Omental fat pad (tissue), 4 donors: ENCODE results near the gene TRIM40. TPM values are rescaled to one million over a fixed set of nuclear protein-coding genes. Genes with fewer than 3 reads are reported as not detected.
A peak's percentile ranks its signal among the peaks of the same experiment; 100 is the strongest.

ENCODE experiments used
- ATAC-seq: fragments of 150-250 bp; one replicate; pipeline ENCODE4 v1.9.1; 2016; ENCODE audit warnings: mild to moderate bottlenecking, moderate library complexity; ENCODE audit not compliant: low FRiP score
- DNase-seq: peaks from one replicate; pipeline ENCODE4 v3.0.0-alpha.2; 2019; ENCODE audit warnings: low spot score
- CTCF ChIP-seq, 3 donors: fragments of 450-650 bp; IDR thresholded peaks; one replicate each; pipeline ENCODE4 v1.5.1; 2016 to 2017; ENCODE audit warnings: antibody characterized with exemption in 3 of 3, mild to moderate bottlenecking in 3 of 3, moderate library complexity in 2 of 3
- total RNA-seq, 4 donors: library from RNA; depleted of rRNA; stranded (reverse); fragments of >200 nt; gene quantifications; one replicate each; pipeline ENCODE4 v1.1.0, GENCODE V29; 2016

TRIM40 gene
- total RNA-seq, 4 donors from 2014 or later = not detected

- DNase-seq = no peak
- no peak for ATAC-seq
- TF ChIP-seq CTCF (IDR thresholded peaks at IDR 0.05) = no peak
These were observed 14.9 kb downstream of the TRIM40 start for GRCh38 chr6:30150671-30151395.

- no peak for ATAC-seq
- DNase-seq = no peak
- TF ChIP-seq CTCF (IDR thresholded peaks at IDR 0.05) = no peak
These were observed 15.6 kb downstream of the TRIM40 start for GRCh38 chr6:30151580-30151979.

- ATAC-seq (no peak), DNase-seq (no peak)
- no peak for TF ChIP-seq CTCF (IDR thresholded peaks at IDR 0.05)
These were observed 16.2 kb downstream of the TRIM40 start for GRCh38 chr6:30152016-30152673.

- no peak for TF ChIP-seq CTCF (IDR thresholded peaks at IDR 0.05)
- DNase-seq (no peak), ATAC-seq (no peak)
These were observed 17.1 kb downstream of the TRIM40 start for GRCh38 chr6:30152910-30153610.

GRCh38 chr6:30154061-30154460 is 18.1 kb downstream of the TRIM40 start:
- TF ChIP-seq CTCF (IDR thresholded peaks at IDR 0.05) = no peak
- DNase-seq (no peak), ATAC-seq (no peak)

- no peak for TF ChIP-seq CTCF (IDR thresholded peaks at IDR 0.05)
- ATAC-seq = peak; percentile 18
- DNase-seq = no peak
These were observed 19.0 kb downstream of the TRIM40 start for GRCh38 chr6:30154709-30155519.
